Gastrocnemius medialis (tissue), 4 donors: Measurements from ENCODE around the gene IGSF8.

Source experiments
- POLR2A ChIP-seq, 2 donors: fragments of 450-650 bp; IDR thresholded peaks; one replicate each; pipeline ENCODE4 v1.6.1; 2017; ENCODE audit warnings: antibody characterized with exemption in 2 of 2, mild to moderate bottlenecking in 2 of 2, moderate library complexity in 2 of 2
- TF ChIP-seq, protein P1 (sequence below), 5 experiments: fragments of 450-650 bp in 3 of 5; fragments of 200-600 bp in 2 of 5; sonication (generic) in 2 of 5; IDR thresholded peaks in 4 of 5; conservative IDR thresholded peaks in 1 of 5; 1 replicate in 4 of 5; 2 replicates in 1 of 5; pipeline ENCODE4 v1.5.1; 2016 to 2019; ENCODE audit warnings: antibody characterized with exemption in 5 of 5, mild to moderate bottlenecking in 3 of 5, moderate library complexity in 3 of 5

DNA sequence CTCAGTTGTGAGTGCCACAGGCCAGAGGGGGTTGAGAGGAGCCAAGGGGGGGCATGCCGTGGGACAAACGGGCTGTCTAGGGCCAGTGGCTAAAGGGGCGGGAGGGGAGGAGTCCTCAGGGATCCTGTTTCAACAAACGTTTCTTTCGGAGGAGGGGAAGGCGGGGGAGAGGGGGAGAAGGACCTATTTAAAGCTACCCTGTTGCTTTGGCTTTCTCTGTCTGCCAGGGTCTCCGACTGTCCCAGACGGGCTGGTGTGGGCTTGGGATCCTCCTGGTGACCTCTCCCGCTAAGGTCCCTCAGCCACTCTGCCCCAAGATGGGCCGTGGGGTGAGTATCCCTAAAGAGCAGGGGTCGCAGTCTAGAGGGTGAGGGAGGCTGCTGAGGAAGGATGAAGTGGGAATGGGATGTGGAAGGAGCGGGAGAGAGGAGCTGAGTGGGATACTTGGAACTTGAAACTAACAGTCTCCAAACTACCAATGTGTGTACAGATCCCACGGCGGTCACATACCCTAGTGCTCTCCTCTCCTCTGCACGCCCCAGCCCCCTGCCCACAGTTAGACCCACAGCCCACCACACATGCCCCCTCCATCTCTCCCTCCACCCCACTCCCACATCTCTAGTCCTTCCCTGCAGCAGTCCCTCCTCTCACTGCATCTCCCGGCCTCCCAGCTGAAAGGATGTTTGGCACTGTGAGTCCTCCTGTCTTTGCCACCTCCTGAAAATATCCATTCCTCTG lies 17.3 kb upstream of the IGSF8 start, which contains the start of gene ATP1A2:
- TF ChIP-seq, protein P1, sequence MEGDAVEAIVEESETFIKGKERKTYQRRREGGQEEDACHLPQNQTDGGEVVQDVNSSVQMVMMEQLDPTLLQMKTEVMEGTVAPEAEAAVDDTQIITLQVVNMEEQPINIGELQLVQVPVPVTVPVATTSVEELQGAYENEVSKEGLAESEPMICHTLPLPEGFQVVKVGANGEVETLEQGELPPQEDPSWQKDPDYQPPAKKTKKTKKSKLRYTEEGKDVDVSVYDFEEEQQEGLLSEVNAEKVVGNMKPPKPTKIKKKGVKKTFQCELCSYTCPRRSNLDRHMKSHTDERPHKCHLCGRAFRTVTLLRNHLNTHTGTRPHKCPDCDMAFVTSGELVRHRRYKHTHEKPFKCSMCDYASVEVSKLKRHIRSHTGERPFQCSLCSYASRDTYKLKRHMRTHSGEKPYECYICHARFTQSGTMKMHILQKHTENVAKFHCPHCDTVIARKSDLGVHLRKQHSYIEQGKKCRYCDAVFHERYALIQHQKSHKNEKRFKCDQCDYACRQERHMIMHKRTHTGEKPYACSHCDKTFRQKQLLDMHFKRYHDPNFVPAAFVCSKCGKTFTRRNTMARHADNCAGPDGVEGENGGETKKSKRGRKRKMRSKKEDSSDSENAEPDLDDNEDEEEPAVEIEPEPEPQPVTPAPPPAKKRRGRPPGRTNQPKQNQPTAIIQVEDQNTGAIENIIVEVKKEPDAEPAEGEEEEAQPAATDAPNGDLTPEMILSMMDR (IDR thresholded peaks at IDR 0.05 in 4 of 5, conservative IDR thresholded peaks at IDR 0.05 in 1 of 5): no peak
- peak; percentile 96 to 97 for TF ChIP-seq POLR2A (IDR thresholded peaks at IDR 0.05)
